ENCODE data around the gene RAB6D. TPM values are rescaled to one million over a fixed set of nuclear protein-coding genes. Genes with fewer than 3 reads are reported as not detected.

RAB6D gene
- total RNA-seq, 1 experiment from 2014 or later = 0.17 TPM

DNA sequence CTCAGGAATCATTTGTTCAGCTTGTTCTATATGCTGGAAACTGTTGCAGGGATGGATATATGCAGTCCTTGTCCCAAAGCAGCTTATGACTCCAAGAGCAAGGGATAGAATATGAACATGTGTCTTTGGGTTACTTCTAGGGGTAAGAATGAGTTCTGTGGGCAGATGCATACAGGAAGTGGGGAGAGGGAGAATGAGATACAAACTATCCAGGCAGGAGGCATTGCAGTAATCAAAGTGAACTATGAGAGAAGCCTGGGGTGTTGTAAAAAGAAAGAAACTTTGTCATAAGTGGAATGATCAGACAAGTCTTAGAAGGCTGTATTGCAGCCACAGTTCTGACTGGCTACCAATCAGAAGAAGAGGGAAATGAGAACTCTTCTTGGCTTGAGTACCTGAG lies 44.8 kb upstream of the RAB6D start:
- CTCF ChIA-PET = no interaction called here
- H3K9me3 ChIP-seq (ENCODE audit: control insufficient read depth in 1 of 2, insufficient read depth in 1 of 2, low read depth in 1 of 2, low read length in 2 of 2) = no peaks in the 10 kb centered on the region
- no peaks in the 10 kb centered on the region for H3K9me2 ChIP-seq (ENCODE audit: insufficient read depth)
- no peaks in the 10 kb centered on the region for H3K36me3 ChIP-seq (ENCODE audit: control insufficient read depth in 1 of 2, insufficient read depth in 2 of 2, low read length in 2 of 2)
- no peak for TF ChIP-seq JUND (IDR thresholded peaks at IDR 0.05)
- no peak for TF ChIP-seq SIN3A (IDR thresholded peaks at IDR 0.05; ENCODE audit: low read depth)
- H3K9ac ChIP-seq (ENCODE audit: low read length) = no peak overlapping the region
- no peak overlapping the region for H3K4me2 ChIP-seq (ENCODE audit: low read length)
- H3K4me1 ChIP-seq (ENCODE audit: control insufficient read depth in 1 of 2, insufficient read depth in 2 of 2, low read length in 2 of 2) = no peaks in the 10 kb centered on the region; a peak in 1 of 4 replicates
- no peak for DNase-seq (ENCODE audit: low read depth, low spot score)
- no peak for ATAC-seq
- H4K20me1 ChIP-seq (ENCODE audit: insufficient read depth) = no peaks in the 10 kb centered on the region
- H3K79me2 ChIP-seq (ENCODE audit: insufficient read depth, low read length) = no peaks in the 10 kb centered on the region
- intact Hi-C loops (cut with micrococcal nuclease) = no loop called here
- BruUV-seq (replicated peaks) = no TSS peak
- no peak overlapping the region for H3K4me3 ChIP-seq (replicated peaks in 1 of 2; ENCODE audit: low read depth in 1 of 2, low read length in 2 of 2)
- H3K27ac ChIP-seq (ENCODE audit: low read depth, low read length) = no peak overlapping the region
- RAD21 ChIA-PET (ENCODE audit: low non-redundant PET in 1 of 2, low total read pairs in 2 of 2, uncharacterized antibody in 2 of 2, unreplicated experiment in 2 of 2) = no interaction called here
- no peak overlapping the region for H2AFZ ChIP-seq (ENCODE audit: low read depth, low read length, poor library complexity, severe bottlenecking)
- POLR2A ChIA-PET = no interaction called here
- peaks cover 38% of the 10 kb centered on the region for H3K27me3 ChIP-seq (ENCODE audit: insufficient read depth, low read length)

DNA sequence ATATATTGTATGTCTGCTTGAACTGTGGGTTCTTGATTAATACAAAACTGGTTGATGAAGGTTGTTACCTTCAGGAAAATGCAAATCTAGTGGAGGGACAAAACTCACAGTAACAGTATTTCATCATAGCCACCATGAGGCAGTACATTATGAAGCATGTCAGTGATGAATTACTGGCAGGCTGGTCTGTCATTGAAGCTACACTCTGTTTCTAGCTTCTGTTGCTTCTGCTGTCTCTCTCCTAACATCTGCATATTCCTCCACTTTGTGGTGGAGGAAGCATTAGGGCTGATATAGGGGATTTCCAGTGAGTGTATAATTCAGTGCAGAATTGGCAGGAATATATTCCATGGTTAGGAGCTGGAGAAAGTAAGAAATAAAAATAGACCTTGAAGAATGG lies 44.2 kb upstream of the RAB6D start:
- DNase-seq (ENCODE audit: low read depth, low spot score) (no peak), ATAC-seq (no peak)
- no TSS peak for BruUV-seq (replicated peaks)
- ChIA-PET RAD21 (ENCODE audit: low non-redundant PET in 1 of 2, low total read pairs in 2 of 2, uncharacterized antibody in 2 of 2, unreplicated experiment in 2 of 2) (no interaction called here), CTCF (no interaction called here), POLR2A (no interaction called here)
- Histone ChIP-seq H3K36me3 (ENCODE audit: control insufficient read depth in 1 of 2, insufficient read depth in 2 of 2, low read length in 2 of 2) (no peaks in the 10 kb centered on the region), H3K79me2 (ENCODE audit: insufficient read depth, low read length) (no peaks in the 10 kb centered on the region), H3K9me3 (ENCODE audit: control insufficient read depth in 1 of 2, insufficient read depth in 1 of 2, low read depth in 1 of 2, low read length in 2 of 2) (no peaks in the 10 kb centered on the region), H2AFZ (ENCODE audit: low read depth, low read length, poor library complexity, severe bottlenecking) (no peak overlapping the region), H3K4me3 (replicated peaks in 1 of 2; ENCODE audit: low read depth in 1 of 2, low read length in 2 of 2) (no peak overlapping the region), H3K4me1 (ENCODE audit: control insufficient read depth in 1 of 2, insufficient read depth in 2 of 2, low read length in 2 of 2) (no peaks in the 10 kb centered on the region; a peak in 1 of 4 replicates), H3K27me3 (ENCODE audit: insufficient read depth, low read length) (peaks cover 38% of the 10 kb centered on the region), H3K9ac (ENCODE audit: low read length) (no peak overlapping the region), H3K4me2 (ENCODE audit: low read length) (no peak overlapping the region), H4K20me1 (ENCODE audit: insufficient read depth) (no peaks in the 10 kb centered on the region), H3K9me2 (ENCODE audit: insufficient read depth) (no peaks in the 10 kb centered on the region), H3K27ac (ENCODE audit: low read depth, low read length) (no peak overlapping the region)
- intact Hi-C loops (cut with micrococcal nuclease) = no loop called here
- no peak for TF ChIP-seq TCF7L2 (IDR thresholded peaks at IDR 0.05; ENCODE audit: borderline replicate concordance, extremely low read depth, insufficient read depth, insufficient read length)
- TF ChIP-seq, protein P1, sequence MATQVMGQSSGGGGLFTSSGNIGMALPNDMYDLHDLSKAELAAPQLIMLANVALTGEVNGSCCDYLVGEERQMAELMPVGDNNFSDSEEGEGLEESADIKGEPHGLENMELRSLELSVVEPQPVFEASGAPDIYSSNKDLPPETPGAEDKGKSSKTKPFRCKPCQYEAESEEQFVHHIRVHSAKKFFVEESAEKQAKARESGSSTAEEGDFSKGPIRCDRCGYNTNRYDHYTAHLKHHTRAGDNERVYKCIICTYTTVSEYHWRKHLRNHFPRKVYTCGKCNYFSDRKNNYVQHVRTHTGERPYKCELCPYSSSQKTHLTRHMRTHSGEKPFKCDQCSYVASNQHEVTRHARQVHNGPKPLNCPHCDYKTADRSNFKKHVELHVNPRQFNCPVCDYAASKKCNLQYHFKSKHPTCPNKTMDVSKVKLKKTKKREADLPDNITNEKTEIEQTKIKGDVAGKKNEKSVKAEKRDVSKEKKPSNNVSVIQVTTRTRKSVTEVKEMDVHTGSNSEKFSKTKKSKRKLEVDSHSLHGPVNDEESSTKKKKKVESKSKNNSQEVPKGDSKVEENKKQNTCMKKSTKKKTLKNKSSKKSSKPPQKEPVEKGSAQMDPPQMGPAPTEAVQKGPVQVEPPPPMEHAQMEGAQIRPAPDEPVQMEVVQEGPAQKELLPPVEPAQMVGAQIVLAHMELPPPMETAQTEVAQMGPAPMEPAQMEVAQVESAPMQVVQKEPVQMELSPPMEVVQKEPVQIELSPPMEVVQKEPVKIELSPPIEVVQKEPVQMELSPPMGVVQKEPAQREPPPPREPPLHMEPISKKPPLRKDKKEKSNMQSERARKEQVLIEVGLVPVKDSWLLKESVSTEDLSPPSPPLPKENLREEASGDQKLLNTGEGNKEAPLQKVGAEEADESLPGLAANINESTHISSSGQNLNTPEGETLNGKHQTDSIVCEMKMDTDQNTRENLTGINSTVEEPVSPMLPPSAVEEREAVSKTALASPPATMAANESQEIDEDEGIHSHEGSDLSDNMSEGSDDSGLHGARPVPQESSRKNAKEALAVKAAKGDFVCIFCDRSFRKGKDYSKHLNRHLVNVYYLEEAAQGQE (IDR thresholded peaks at IDR 0.05; ENCODE audit: low read depth) = no peak
- TF ChIP-seq CEBPB (IDR thresholded peaks at IDR 0.05; ENCODE audit: low read depth) = no peak
- TF ChIP-seq, protein P2, sequence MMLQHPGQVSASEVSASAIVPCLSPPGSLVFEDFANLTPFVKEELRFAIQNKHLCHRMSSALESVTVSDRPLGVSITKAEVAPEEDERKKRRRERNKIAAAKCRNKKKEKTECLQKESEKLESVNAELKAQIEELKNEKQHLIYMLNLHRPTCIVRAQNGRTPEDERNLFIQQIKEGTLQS (IDR thresholded peaks at IDR 0.05) = no peak
- TF ChIP-seq YY1 (IDR thresholded peaks at IDR 0.05; ENCODE audit: extremely low read depth, insufficient replicate concordance, low read depth, low read length) = no peak
- TF ChIP-seq ELF1 (IDR thresholded peaks at IDR 0.05; ENCODE audit: borderline replicate concordance, low read depth) = no peak
- TF ChIP-seq FOSL1 (IDR thresholded peaks at IDR 0.05; ENCODE audit: low read depth) = no peak
- TF ChIP-seq EGR1 (IDR thresholded peaks at IDR 0.05; ENCODE audit: low read depth) = no peak
- no peak for TF ChIP-seq JUND (IDR thresholded peaks at IDR 0.05)
- no peak for TF ChIP-seq CBX3 (IDR thresholded peaks at IDR 0.05; ENCODE audit: low read depth)
- TF ChIP-seq EZH2 (IDR thresholded peaks at IDR 0.05) = no peak
- TF ChIP-seq, protein P3, sequence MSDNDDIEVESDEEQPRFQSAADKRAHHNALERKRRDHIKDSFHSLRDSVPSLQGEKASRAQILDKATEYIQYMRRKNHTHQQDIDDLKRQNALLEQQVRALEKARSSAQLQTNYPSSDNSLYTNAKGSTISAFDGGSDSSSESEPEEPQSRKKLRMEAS (IDR thresholded peaks at IDR 0.05) = no peak
- TF ChIP-seq, protein P4, sequence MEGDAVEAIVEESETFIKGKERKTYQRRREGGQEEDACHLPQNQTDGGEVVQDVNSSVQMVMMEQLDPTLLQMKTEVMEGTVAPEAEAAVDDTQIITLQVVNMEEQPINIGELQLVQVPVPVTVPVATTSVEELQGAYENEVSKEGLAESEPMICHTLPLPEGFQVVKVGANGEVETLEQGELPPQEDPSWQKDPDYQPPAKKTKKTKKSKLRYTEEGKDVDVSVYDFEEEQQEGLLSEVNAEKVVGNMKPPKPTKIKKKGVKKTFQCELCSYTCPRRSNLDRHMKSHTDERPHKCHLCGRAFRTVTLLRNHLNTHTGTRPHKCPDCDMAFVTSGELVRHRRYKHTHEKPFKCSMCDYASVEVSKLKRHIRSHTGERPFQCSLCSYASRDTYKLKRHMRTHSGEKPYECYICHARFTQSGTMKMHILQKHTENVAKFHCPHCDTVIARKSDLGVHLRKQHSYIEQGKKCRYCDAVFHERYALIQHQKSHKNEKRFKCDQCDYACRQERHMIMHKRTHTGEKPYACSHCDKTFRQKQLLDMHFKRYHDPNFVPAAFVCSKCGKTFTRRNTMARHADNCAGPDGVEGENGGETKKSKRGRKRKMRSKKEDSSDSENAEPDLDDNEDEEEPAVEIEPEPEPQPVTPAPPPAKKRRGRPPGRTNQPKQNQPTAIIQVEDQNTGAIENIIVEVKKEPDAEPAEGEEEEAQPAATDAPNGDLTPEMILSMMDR (IDR thresholded peaks at IDR 0.05 in 2 of 3, conservative IDR thresholded peaks at IDR 0.05 in 1 of 3; ENCODE audit: borderline replicate concordance in 1 of 3, insufficient read depth in 1 of 3, low read depth in 2 of 3, low read length in 2 of 3) = no peak
- TF ChIP-seq POLR2AphosphoS5 (IDR thresholded peaks at IDR 0.05; ENCODE audit: low read depth, low read length) = no peak
- no peak for TF ChIP-seq SIN3A (IDR thresholded peaks at IDR 0.05; ENCODE audit: low read depth)
- TF ChIP-seq SRF (IDR thresholded peaks at IDR 0.05; ENCODE audit: low read depth) = no peak
- no peak for TF ChIP-seq ZFX (IDR thresholded peaks at IDR 0.05)
- no peak for TF ChIP-seq POLR2A (IDR thresholded peaks at IDR 0.05; ENCODE audit: borderline replicate concordance, extremely low read depth, insufficient read depth, insufficient read length)
